Activated CD4-positive, CD25-positive, alpha-beta regulatory T cell treated with anti-CD3 and anti-CD28 coated beads, Interleukin-2, amount 50 U/mL, for 16 hours (primary cell): ENCODE data around the gene PDPK1.
"Not testable (repeated sequence)": the region's sequence is repeated elsewhere in the genome, so short reads cannot be mapped to it uniquely, and the experiment has no call there.

Experiments
- DNase-seq: peaks from one replicate; pipeline ENCODE4 v3.0.0-alpha.2; 2020; ENCODE audit warnings: low read depth, low spot score

Gene PDPK1

DNA sequence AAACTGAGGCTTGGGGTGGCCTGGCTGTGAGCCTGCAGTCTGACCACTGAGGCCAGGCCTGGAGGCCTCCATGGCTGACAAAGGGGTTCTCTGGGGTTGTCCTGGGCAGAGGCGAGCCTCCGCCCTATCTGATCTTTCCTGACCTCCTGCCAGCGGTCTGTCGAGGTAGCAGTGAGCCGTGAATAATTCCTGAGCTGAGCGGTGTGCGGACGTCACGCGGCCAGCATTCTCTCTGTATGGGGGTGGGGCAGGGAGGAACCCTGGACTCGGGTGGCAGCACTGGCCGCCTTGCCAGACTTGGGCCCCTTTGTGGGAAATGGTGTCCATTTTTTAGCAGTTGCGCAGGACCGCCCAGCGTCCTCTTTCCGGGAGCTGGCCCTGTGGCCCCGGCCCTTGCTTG lies 74.1 kb downstream of the PDPK1 start:
- DNase-seq = not testable (repeated sequence)

DNA sequence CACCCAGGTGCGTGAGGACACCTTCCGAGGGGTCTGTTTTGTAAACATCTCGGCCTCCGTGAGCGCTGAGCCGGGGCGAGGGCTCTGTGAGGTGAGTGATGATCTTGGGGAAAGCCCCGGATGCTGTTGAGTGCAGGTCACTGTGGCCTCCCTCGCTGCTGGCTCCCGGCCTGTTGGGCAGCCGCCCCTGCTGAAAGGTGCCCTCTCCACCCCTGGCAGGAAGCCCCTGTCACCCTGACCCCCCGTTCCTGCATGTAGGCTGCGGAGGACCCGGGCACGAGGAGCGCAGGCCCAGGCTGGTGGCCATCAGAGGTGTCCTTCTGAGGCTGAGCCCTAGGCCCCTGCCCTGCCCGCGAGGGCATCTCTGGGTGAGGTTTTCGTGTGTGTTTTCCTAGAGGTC lies 75.4 kb downstream of the PDPK1 start:
- not testable (repeated sequence) for DNase-seq

DNA sequence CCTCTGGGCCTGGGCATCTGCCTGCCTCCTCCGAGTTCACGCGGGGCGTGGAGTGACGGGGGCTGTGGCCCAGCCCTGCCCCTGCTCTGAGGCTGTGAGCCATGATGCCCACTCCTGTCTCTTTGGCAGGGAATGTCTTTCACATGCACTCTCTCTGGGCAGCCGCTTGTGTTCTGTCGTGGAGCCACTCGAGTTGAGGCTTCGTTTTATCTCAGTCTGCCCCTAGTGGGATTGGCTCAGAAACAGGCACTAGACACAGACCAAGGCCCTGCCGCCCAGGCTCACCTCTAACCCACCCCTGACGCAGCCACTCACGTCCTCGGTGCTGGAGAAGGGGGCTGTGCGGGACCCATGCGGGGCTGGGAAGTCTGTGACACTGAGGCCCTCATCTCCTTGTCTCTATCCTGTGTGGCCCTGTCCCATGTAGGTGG lies 77.0 kb downstream of the PDPK1 start:
- no peak for DNase-seq

DNA sequence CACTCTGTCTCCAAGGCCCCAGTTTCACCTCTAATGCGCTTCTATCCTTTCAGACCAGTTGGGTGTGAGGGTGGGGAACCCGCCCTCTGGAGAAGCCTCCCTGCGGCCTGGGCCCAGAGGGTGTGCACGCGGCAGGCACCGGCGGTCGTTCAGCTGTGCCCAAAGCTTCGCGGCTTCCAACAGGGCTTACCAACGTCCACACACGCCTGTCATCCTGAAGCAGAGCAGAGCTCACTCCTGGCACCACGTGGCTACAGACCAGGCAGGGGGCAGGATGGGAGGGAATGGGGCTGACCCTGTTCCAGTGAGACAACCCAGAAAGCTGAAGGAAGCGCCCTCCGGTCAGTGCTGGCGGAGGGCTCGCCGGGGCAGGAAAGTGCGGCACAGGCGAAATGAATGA lies 81.1 kb downstream of the PDPK1 start:
- not testable (repeated sequence) for DNase-seq

DNA sequence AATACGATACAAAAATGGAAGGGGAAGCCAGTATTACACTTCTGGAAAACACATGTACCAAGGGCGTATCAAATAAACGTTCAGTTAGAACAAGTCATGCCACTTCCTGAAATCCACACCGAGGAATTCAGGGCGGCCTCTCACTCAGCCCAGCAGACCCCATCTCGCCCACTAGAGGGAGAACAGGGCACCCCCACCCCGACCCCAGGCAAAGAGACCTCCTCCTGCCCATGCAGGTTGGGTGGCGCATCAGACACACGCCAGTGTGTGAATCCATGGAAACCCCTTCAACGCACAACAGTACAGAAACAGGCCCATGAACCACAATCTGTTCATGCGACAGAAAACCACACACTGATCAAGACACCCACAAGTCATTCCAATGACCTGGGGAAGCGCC lies 81.8 kb downstream of the PDPK1 start:
- DNase-seq = not testable (repeated sequence)

DNA sequence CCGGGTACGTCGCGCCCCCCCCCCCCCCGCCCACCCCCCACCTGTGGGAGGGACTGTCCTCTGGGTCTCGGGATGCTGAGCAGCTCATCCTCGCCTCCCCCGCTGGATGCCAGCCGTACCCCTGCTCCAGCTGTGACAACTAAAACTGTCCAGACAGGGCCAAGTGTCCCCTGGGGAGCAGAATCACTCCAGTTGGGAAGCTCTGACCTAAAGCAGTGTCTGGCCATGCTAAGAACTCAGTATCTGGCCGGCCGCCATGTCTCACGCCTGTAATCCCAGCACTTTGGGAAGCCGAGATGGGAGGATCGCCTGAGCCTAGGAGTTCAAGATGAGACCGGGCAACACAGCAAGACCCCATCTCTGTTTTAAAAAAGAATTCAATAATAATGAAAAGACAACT lies 83.0 kb downstream of the PDPK1 start:
- not testable (repeated sequence) for DNase-seq

DNA sequence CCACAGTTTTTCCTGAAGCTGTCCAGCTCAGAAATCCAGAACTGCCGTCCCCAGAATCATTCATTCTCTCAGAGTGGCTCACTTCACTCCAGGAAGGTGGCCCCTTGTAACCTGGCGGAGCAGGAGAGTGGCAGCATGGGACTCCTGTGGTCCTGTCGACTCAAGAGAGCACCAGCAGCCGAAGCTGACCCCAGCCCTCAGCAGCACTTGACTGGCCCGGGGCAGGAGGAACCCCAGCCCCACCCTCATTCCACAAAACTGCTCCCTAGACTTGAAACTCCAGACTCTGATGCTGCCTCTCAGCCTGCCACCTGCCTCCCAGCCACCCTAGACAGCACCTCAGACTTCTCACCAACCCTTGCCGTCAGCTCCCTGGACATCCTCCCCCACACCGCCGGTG lies 83.6 kb downstream of the PDPK1 start:
- not testable (repeated sequence) for DNase-seq

DNA sequence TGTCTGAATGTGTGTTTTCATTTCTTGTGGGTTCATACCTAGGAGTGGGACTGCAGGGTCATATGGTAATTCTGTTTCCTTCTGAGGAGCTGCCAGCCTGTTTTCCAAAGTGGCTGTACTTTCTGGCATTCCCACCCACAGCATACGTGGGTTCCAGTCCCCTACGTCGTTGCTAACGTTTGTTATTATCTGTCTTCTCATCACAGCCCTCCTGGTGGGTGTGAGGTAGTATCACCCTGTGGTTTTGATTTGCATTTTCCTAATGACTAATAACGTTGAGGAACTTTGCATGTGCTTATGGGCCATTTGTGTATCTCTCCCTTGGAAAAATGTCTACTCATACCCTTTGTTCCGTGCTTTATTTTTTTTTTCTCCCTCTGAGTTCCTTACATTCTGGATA lies 89.3 kb downstream of the PDPK1 start:
- not testable (repeated sequence) for DNase-seq

DNA sequence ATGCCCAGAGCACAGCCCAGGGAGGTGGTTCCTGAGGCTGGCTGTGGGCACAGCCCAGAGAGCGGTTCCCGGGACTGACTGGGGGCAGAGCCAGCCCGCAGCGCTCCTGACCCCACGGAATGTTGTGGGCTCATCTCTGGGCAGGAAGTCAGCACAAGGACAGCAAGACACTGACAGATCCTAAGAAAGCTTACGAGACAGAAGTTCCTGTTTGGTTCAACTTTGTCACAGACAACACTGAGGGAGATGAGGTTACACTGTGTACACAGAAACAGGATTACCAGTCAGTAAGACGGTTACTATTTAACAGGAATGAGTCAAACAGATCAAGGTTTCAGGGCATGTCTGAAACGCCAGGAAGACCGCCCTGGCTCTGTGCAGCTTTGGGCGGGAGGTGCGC lies 93.4 kb downstream of the PDPK1 start:
- not testable (repeated sequence) for DNase-seq

DNA sequence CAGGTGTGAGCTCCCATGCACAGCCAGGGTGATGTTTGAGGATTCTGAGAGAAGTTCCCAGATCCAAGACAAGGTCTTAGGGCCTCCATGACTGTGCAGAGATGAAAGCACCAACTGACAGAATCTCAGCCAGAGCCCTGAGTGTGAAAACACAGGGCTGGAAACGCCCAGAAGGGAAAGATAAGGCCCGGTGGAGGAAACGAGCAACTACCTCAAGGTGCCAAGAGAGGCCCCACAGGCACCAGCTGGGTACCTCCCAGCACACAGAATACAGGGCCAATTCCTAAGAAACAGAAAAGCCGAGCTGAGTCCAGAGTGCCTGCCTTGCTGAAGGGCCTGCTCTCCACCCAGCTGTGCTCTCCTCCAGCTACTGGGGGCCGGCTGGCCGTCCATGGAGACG lies 94.5 kb downstream of the PDPK1 start:
- not testable (repeated sequence) for DNase-seq

DNA sequence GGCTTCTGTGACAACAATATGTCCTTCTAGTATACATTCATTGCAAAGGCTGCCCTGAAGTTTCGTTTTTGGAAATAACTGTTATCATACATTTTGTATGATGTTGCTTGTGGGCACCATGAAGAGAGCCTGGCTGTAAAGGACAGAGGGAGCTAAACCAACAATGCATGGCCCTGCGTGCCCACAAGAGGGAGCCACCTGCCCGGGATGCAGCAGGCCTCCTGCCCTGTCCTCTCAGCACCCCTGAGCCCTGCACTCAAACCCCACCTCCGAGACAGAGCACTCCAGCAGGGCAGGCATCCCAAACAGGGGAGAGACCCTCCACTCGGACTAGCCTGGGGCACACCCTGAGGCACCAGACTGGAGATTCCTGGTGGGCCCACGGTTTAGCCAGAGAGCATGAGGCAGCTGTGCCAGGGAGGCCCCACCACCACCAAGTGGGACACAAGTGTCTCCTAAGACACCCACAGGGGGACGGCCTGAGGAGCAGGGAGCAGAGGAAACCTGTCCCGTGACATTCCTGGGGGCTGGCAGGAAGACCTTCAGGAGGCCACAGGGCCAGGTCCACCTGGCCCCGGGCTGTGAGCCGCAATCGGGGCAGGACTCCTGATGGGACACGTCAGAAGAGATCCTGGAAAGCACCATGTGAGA lies 101.4 kb downstream of the PDPK1 start:
- not testable (repeated sequence) for DNase-seq

DNA sequence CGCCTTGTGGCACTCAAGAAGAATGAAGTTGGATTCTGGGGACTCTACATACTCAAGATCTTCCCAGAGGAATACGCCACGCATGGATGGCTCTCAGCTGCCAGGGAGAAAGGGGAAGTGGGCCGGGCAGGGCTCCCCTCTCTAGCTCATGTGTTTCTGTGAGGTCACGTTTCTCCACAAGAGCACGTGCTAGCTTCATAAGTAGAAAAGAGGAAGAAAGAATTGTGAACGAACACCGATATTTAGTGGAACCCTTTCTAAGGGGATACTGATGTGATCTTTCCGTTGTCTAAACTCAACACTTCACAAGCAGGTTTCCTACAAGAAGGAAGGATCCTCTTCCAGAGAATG lies 101.9 kb downstream of the PDPK1 start:
- not testable (repeated sequence) for DNase-seq

DNA sequence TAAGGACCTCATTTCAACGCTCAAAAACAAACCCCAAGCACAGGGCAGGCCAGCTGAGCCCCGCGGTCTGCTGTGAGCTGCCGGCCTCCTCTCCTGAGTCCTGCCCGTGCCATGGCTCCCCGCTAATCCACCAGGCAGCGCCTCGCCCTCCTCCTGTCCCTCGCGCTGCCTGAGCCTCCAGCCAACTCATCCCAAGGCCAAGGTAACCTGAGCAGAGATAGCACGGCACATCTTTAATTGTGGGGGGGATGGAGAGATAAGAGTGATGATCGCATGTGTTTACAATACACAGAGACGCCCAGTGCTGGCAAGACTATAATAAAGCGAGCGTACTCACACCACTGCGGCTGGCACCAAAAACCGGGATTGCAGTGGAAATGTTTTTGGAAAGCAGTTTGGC lies 104.7 kb downstream of the PDPK1 start:
- not testable (repeated sequence) for DNase-seq

DNA sequence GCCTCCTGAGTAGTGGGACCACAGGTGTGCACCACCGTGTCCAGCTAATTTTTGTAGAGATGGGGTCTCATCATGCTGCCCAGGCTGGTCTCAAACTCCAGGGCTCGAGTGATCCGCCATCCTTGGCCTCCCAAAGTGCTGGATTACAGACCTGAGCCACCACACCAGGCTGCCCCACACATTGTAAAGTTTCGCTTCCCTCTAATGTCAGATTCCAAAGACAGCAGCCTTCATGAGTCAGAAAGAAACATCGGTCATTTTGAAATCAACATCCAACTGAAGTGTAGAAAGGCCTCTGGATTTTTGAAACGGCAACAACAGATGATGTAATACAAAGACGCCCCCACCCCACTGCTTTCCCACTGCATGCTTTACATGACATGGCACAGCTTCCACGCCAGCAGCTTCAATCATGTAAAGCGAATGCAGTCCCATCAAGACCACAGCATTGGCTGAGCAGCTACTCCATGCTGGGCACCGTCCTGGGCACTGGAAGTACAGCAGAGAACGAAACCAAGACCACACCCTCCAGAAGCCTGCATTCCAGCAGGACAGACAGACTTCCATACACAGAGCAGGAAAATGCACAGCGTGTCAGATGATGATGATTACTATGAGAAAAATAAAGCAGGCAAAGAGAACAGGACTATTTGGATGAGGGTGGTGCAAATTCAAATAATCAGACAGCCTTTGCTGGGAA lies 107.1 kb downstream of the PDPK1 start:
- not testable (repeated sequence) for DNase-seq

DNA sequence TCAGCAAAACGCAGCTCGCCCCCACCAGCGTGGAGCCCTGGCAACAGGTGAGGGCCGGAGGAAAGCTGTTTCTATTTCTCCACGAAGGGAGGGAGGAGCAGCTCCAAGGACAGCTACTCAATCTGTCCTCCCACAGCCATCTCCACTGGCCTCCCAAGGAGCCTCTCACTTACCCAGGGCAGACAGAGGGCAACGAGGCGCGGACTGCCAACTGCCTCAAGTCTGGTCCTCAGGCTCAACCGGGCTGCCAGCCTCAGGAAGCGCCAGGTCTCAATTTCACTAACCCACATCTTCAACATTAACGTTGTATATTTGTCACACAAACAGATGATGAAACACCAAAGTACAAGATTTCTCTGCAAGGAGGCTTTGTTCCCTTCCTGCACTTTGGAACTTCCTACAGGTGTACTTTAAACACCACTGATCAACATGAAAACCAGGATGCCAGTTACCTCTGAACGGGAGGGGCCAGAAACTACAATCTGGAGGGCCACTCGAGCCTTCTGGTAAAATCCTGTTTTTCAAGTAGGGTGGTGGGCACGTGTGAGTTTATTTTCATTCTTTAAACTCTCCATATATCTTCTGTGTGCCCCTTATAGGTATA lies 113.5 kb downstream of the PDPK1 start:
- DNase-seq = not testable (repeated sequence)
